Body of pancreas (tissue), 4 donors: ENCODE measurements around the gene CIAPIN1. TPM values are rescaled to one million over a fixed set of nuclear protein-coding genes. Genes with fewer than 3 reads are reported as not detected.
A peak's percentile ranks its signal among the peaks of the same experiment; 100 is the strongest.

ENCODE experiments used
- ATAC-seq: fragments of 150-250 bp; one replicate; pipeline ENCODE4 v1.9.1; 2016
- DNase-seq, 4 donors: peaks; one replicate each; pipeline ENCODE4 v3.0.0-alpha.2; 2019
- H3K27ac ChIP-seq, 4 donors: fragments of 200-600 bp; sonication (generic); 1 replicate in 3 of 4; 2 replicates in 1 of 4; pipeline versions ENCODE4 v1.5.1 to v1.6.1; 2016 to 2019; ENCODE audit warnings: mild to moderate bottlenecking in 1 of 4, mixed read lengths in 1 of 4, moderate library complexity in 1 of 4
- H3K27me3 ChIP-seq, 2 donors: fragments of 200-600 bp; sonication (generic); one replicate each; pipeline ENCODE4 v1.6.0; 2016; ENCODE audit warnings: mild to moderate bottlenecking in 1 of 2
- H3K36me3 ChIP-seq, 2 donors: fragments of 200-600 bp; sonication (generic); replicated peaks in 1 of 2; 2 replicates each; pipeline ENCODE4 v1.5.1; 2016; ENCODE audit warnings: low read depth in 2 of 2; ENCODE audit not compliant: insufficient read depth in 1 of 2
- H3K4me1 ChIP-seq: fragments of 200-600 bp; sonication (generic); one replicate; pipeline ENCODE4 v1.6.0; 2016
- H3K4me3 ChIP-seq, 2 donors: fragments of 200-600 bp; sonication (generic); 1 replicate in 1 of 2; 2 replicates in 1 of 2; pipeline ENCODE4 v1.5.1; 2016 to 2019
- H3K9me3 ChIP-seq, 3 donors: fragments of 200-600 bp; sonication (generic); 1 replicate in 2 of 3; 2 replicates in 1 of 3; pipeline ENCODE4 v1.5.1; 2016
- CTCF ChIP-seq, 7 experiments: fragments of 450-650 bp in 4 of 7; fragments of 200-600 bp in 3 of 7; sonication (generic) in 3 of 7; IDR thresholded peaks; one replicate each; pipeline ENCODE4 v1.5.1; 2016 to 2019; ENCODE audit warnings: antibody characterized with exemption in 7 of 7
- POLR2A ChIP-seq, 3 donors: fragments of 450-650 bp; IDR thresholded peaks; one replicate each; pipeline ENCODE4 v1.6.1; 2016; ENCODE audit warnings: antibody characterized with exemption in 3 of 3, mild to moderate bottlenecking in 2 of 3
- WGBS, 2 donors: methylation state at CpG; one replicate each; pipeline ENCODE4 v1.1.5; 2017; 5-methylcytosine and 5-hydroxymethylcytosine counted together
- intact Hi-C: fragments of 100-400 bp; cut with DNase I; formaldehyde crosslinking; loops from one replicate; pipeline ENCODE4 v1.15.1; 2023
- total RNA-seq, 2 donors: library from RNA; depleted of rRNA; stranded (reverse); fragments of >200 nt; gene quantifications; one replicate each; pipeline ENCODE4 v1.1.0, GENCODE V29; 2016

CIAPIN1 gene
- total RNA-seq, 2 donors from 2014 or later, result 13.5 to 19.4 TPM

- no peaks in the 10 kb centered on the region for H3K9me3 ChIP-seq
- H3K4me1 ChIP-seq, result peaks cover 7% of the 10 kb centered on the region
- no peaks in the 10 kb centered on the region for H3K27me3 ChIP-seq
- H3K4me3 ChIP-seq, result no peak overlapping the region
- TF ChIP-seq CTCF (IDR thresholded peaks at IDR 0.05) (no peak), POLR2A (IDR thresholded peaks at IDR 0.05) (no peak)
- DNase-seq, result no peak
- no peak for ATAC-seq
- WGBS, 2 donors, result 68 to 77% methylated on average over 3 of the region's 3 CpGs
- intact Hi-C loops, result no loop called here
- no peak overlapping the region for H3K27ac ChIP-seq
- no peaks in the 10 kb centered on the region for H3K36me3 ChIP-seq
These were observed 58.1 kb downstream of the CIAPIN1 start for GRCh38 chr16:57389087-57389468.

- DNase-seq (no peak), ATAC-seq (peak; percentile 47)
- Histone ChIP-seq H3K27me3 (no peaks in the 10 kb centered on the region), H3K9me3 (no peaks in the 10 kb centered on the region), H3K36me3 (no peaks in the 10 kb centered on the region), H3K4me1 (peaks cover 7% of the 10 kb centered on the region), H3K27ac (peak overlapping the region in 1 of 4 donors; percentile 13), H3K4me3 (no peak overlapping the region)
- TF ChIP-seq CTCF (IDR thresholded peaks at IDR 0.05) (peak in 1 of 7 experiments; percentile 15), POLR2A (IDR thresholded peaks at IDR 0.05) (no peak)
- intact Hi-C loops, result no loop called here
- 49 to 56% methylated on average over 6 to 7 of the region's 7 CpGs for WGBS, 2 donors
These were observed 58.7 kb downstream of the CIAPIN1 start for GRCh38 chr16:57388359-57389086.

DNA sequence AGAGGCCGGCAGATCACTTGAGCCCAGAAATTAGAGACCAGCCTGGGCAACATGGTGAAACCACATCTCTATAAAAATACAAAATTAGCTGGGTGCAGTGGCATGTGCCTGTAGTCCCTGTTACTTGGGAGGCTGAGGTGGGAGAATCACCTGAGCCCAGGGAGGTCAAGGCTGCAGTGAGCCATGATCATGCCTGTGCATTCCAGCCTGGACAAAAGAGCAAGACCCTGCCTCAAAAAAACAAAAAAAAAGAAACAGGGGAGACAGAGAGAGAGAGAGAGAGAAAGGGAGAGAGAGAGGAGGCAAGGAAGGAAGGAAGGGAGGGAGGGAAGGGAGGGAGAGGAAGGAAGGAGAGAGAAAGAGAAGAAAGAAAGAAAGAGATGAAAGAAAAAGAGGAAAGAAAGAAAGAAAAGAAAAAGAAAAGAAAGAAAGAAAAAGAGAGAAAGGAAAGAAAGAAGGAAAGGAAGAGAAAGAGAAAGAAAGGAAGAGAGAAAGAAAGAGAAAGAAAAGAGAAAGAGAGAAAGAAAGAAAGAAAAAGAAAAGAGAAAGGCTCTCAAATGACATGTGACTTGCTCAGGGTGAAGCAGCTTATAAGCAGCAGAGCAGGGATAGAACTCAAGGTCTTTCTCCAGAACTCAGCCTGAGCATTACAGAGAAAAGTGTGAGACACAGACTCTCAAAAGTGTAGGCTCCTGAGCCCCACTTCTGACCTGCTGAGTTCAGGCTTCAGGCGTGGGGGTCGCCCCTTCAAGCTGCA is 59.4 kb downstream of the CIAPIN1 start:
- DNase-seq (no peak), ATAC-seq (no peak)
- intact Hi-C loops, result no loop called here
- Histone ChIP-seq H3K4me3 (no peak overlapping the region), H3K27me3 (no peaks in the 10 kb centered on the region), H3K27ac (peak overlapping the region in 1 of 4 donors; percentile 13), H3K4me1 (peaks cover 7% of the 10 kb centered on the region), H3K36me3 (no peaks in the 10 kb centered on the region), H3K9me3 (no peaks in the 10 kb centered on the region)
- 53 to 63% methylated on average over 3 of the region's 3 CpGs for WGBS, 2 donors
- TF ChIP-seq POLR2A (IDR thresholded peaks at IDR 0.05) (no peak), CTCF (IDR thresholded peaks at IDR 0.05) (no peak)

DNA sequence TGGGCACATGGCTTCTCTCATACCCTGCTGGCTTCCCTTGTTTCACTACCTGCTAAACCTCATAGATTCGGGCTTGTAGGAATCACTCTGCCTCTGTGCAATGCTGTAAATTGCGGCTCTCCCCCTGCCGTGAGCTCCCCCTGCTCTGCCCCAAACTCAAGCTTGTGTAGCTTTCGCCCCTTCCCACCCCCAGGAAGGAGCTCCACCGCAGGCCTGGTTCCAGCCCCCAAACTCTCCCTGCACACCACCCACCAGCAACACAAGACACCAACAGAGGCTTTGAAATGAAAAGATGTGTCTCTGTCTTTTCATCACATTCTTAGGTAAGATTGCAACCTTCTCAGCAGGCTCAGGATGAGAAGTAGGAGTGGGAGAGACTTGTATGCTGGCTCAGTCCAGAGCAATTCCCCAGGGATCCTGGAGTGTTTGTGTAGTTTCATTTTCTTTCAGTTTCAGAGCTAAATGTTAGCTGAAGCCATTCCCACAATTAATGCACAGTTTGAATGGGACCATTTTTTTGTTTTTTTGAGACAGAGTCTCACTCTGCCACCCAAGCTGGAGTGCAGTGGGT is 60.7 kb downstream of the CIAPIN1 start:
- intact Hi-C loops, result no loop called here
- Histone ChIP-seq H3K27me3 (no peaks in the 10 kb centered on the region), H3K4me1 (peaks cover 7% of the 10 kb centered on the region), H3K36me3 (no peaks in the 10 kb centered on the region), H3K9me3 (no peaks in the 10 kb centered on the region), H3K4me3 (no peak overlapping the region), H3K27ac (no peak overlapping the region)
- ATAC-seq (no peak), DNase-seq (no peak)
- 76 to 78% methylated on average over 5 of the region's 5 CpGs for WGBS, 2 donors
- no peak for TF ChIP-seq POLR2A (IDR thresholded peaks at IDR 0.05)
- TF ChIP-seq CTCF (IDR thresholded peaks at IDR 0.05), result no peak
